GM10847 (cell line): Measurements from ENCODE around the gene C17orf113.

Source experiments
- POLR2A ChIP-seq: IDR thresholded peaks from 2 replicates; pipeline ENCODE4 v1.6.1; 2011; ENCODE audit not compliant: insufficient read length; ENCODE audit errors: extremely low read depth

The C17orf113 gene

GRCh38 chr17:42016941-42017865 lies 33.2 kb downstream of the C17orf113 start, which contains the start of gene DNAJC7:
TSS of gene DNAJC7 (minus strand) at chr17:42017439. CDS start at chr17:42017416, 23 bp downstream.
- peak; percentile 70 for TF ChIP-seq POLR2A

GRCh38 chr17:42016411-42016831 lies 34.0 kb downstream of the C17orf113 start:
- no peak for TF ChIP-seq POLR2A

- TF ChIP-seq POLR2A = no peak
These were observed 39.4 kb downstream of the C17orf113 start for GRCh38 chr17:42010898-42011516.

- no peak for TF ChIP-seq POLR2A
These were observed 41.2 kb downstream of the C17orf113 start for GRCh38 chr17:42009170-42009569.

- no peak for TF ChIP-seq POLR2A
These were observed 45.2 kb downstream of the C17orf113 start for GRCh38 chr17:42005166-42005565.

- no peak for TF ChIP-seq POLR2A
These were observed 47.6 kb downstream of the C17orf113 start for GRCh38 chr17:42002792-42003301.

GRCh38 chr17:42002175-42002791 lies 48.1 kb downstream of the C17orf113 start:
- TF ChIP-seq POLR2A = no peak

- TF ChIP-seq POLR2A = no peak
These were observed 48.7 kb downstream of the C17orf113 start for GRCh38 chr17:42001729-42002128.

GRCh38 chr17:42000413-42001133 lies 49.8 kb downstream of the C17orf113 start:
- TF ChIP-seq POLR2A = no peak

- TF ChIP-seq POLR2A = no peak
These were observed 51.9 kb downstream of the C17orf113 start for GRCh38 chr17:41998497-41998896.

GRCh38 chr17:41996855-41997164 lies 53.6 kb downstream of the C17orf113 start:
- TF ChIP-seq POLR2A = no peak

GRCh38 chr17:41992576-41992975 lies 57.8 kb downstream of the C17orf113 start:
- TF ChIP-seq POLR2A = no peak

GRCh38 chr17:41989702-41990419 lies 60.5 kb downstream of the C17orf113 start:
- no peak for TF ChIP-seq POLR2A

- TF ChIP-seq POLR2A = no peak
These were observed 62.0 kb downstream of the C17orf113 start for GRCh38 chr17:41988418-41988817.
